ENCODE measurements around the gene CCDC167. TPM values are rescaled to one million over a fixed set of nuclear protein-coding genes. Genes with fewer than 3 reads are reported as not detected.

Gene CCDC167
- total and polyA plus RNA-seq, 2 donors (not counting 1 experiment from before 2014, with no cell fraction given) = 8.3 to 35.7 TPM

- no peak overlapping the region for H3K4me2 ChIP-seq (ENCODE audit: extremely low read depth, insufficient read depth, low read length)
- no peak overlapping the region for H3K4me3 ChIP-seq (replicated peaks in 1 of 4; ENCODE audit: control extremely low read depth in 1 of 4, insufficient read depth in 1 of 4, low read depth in 3 of 4, low read length in 4 of 4)
- H4K20me1 ChIP-seq (ENCODE audit: control insufficient read depth, extremely low read depth, insufficient read depth, low read length) = no peaks in the 10 kb centered on the region
- no peak overlapping the region for H3K9ac ChIP-seq (ENCODE audit: insufficient read depth, low read length)
- H3K27ac ChIP-seq (ENCODE audit: insufficient read depth, low read length) = no peak overlapping the region
- H3K36me3 ChIP-seq (ENCODE audit: control insufficient read depth, insufficient read depth, low read length) = no peaks in the 10 kb centered on the region
- H3K4me1 ChIP-seq (ENCODE audit: control insufficient read depth, extremely low read depth, insufficient read depth, low read length) = no peaks in the 10 kb centered on the region
- TF ChIP-seq EZH2 (IDR thresholded peaks at IDR 0.05; ENCODE audit: low read length, missing control alignments) (no peak), CTCF (conservative IDR thresholded peaks at IDR 0.05 in 1 of 2, IDR thresholded peaks at IDR 0.05 in 1 of 2; ENCODE audit: low read depth in 1 of 2, low read length in 2 of 2) (no peak)
- H3K9me3 ChIP-seq (ENCODE audit: control insufficient read depth, insufficient read depth, low read depth, low read length) = no peaks in the 10 kb centered on the region
- H3K27me3 ChIP-seq (ENCODE audit: control insufficient read depth, insufficient read depth, low read length) = no peaks in the 10 kb centered on the region
- DNase-seq (ENCODE audit: low read depth in 2 of 2) = no peak
- H2AFZ ChIP-seq (ENCODE audit: low read length) = no peak overlapping the region
- no peaks in the 10 kb centered on the region for H3K79me2 ChIP-seq (ENCODE audit: control insufficient read depth, insufficient read depth, low read length)
Observed at GRCh38 chr6:37491171-37491829, 8.4 kb downstream of the CCDC167 start.

DNA sequence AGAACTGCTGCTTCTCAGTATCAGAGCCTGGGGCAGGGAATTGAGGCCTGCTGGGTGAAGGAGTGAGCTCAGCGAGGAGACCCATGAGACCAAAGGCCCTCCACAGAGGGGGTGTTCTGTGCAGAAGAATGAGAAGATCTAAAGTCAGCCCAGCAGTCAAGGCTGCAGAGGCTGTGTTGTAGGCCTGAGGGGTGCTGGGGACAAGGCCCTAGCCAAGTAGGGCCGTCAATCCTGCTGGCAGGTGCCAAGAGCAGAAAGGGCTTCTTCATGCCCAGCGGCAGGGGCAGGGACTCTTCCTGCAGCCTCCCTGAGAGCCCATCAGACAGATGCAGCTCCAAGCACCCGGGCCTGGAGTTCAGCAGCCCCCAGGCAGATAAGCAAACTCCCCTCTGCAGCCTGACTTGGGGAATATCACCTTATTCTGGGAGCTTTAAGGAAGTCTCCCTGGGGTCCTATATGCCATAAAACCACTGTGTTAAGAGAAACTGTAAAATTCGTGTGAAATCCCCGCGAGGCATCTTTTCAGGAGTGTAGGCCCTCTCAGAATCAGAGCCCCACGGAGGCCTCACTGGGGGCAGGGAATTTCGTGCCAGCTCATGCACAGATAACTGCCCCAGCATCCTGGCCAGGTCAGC is 9.0 kb downstream of the CCDC167 start:
- H3K9ac ChIP-seq (ENCODE audit: insufficient read depth, low read length) = no peak overlapping the region
- no peaks in the 10 kb centered on the region for H3K79me2 ChIP-seq (ENCODE audit: control insufficient read depth, insufficient read depth, low read length)
- TF ChIP-seq EZH2 (IDR thresholded peaks at IDR 0.05; ENCODE audit: low read length, missing control alignments) (no peak), CTCF (conservative IDR thresholded peaks at IDR 0.05 in 1 of 2, IDR thresholded peaks at IDR 0.05 in 1 of 2; ENCODE audit: low read depth in 1 of 2, low read length in 2 of 2) (no peak)
- H3K4me1 ChIP-seq (ENCODE audit: control insufficient read depth, extremely low read depth, insufficient read depth, low read length) = no peaks in the 10 kb centered on the region
- H3K4me2 ChIP-seq (ENCODE audit: extremely low read depth, insufficient read depth, low read length) = no peak overlapping the region
- H2AFZ ChIP-seq (ENCODE audit: low read length) = no peak overlapping the region
- no peak overlapping the region for H3K27ac ChIP-seq (ENCODE audit: insufficient read depth, low read length)
- no peaks in the 10 kb centered on the region for H3K9me3 ChIP-seq (ENCODE audit: control insufficient read depth, insufficient read depth, low read depth, low read length)
- H4K20me1 ChIP-seq (ENCODE audit: control insufficient read depth, extremely low read depth, insufficient read depth, low read length) = no peaks in the 10 kb centered on the region
- no peak for DNase-seq (ENCODE audit: low read depth in 2 of 2)
- H3K27me3 ChIP-seq (ENCODE audit: control insufficient read depth, insufficient read depth, low read length) = no peaks in the 10 kb centered on the region
- no peak overlapping the region for H3K4me3 ChIP-seq (replicated peaks in 1 of 4; ENCODE audit: control extremely low read depth in 1 of 4, insufficient read depth in 1 of 4, low read depth in 3 of 4, low read length in 4 of 4)
- no peaks in the 10 kb centered on the region for H3K36me3 ChIP-seq (ENCODE audit: control insufficient read depth, insufficient read depth, low read length)

DNA sequence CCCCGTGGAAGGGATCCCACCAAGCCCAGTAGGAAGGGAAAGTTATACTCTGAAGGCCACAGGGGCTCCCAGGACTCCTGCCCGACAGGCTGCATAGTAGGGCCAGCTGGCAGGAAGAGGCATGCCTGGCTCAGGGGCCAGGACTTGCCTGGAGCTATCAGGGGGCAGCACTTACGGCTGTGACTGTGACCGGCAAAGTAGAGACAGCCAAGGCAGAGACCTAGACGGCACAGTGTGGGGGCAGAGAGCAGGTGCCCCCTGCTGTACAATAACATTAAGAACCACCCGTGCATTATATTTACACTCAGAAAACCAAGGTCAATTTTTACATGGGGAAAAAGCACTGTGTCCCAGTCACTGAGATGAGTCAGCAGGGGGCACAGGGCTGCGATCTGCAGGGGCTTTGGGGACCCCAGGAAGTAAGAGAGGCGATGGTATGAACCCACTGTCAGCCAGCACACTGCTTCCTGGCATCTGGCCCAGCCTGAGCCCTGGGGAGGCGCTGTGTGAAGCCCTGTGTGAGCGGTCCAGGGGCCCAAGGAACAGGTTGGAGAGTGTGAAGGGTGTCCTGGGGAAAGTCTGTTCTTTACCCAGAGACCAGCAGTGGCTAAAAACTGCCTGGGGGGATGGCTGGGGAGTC is 9.9 kb downstream of the CCDC167 start:
- H3K36me3 ChIP-seq (ENCODE audit: control insufficient read depth, insufficient read depth, low read length) = no peaks in the 10 kb centered on the region
- no peak overlapping the region for H3K4me2 ChIP-seq (ENCODE audit: extremely low read depth, insufficient read depth, low read length)
- no peak overlapping the region for H3K4me3 ChIP-seq (replicated peaks in 1 of 4; ENCODE audit: control extremely low read depth in 1 of 4, insufficient read depth in 1 of 4, low read depth in 3 of 4, low read length in 4 of 4)
- no peak overlapping the region for H2AFZ ChIP-seq (ENCODE audit: low read length)
- no peaks in the 10 kb centered on the region for H4K20me1 ChIP-seq (ENCODE audit: control insufficient read depth, extremely low read depth, insufficient read depth, low read length)
- peak in 1 of 2 donors; percentile 10 for DNase-seq (ENCODE audit: low read depth in 2 of 2)
- TF ChIP-seq EZH2 (IDR thresholded peaks at IDR 0.05; ENCODE audit: low read length, missing control alignments) (no peak), CTCF (conservative IDR thresholded peaks at IDR 0.05 in 1 of 2, IDR thresholded peaks at IDR 0.05 in 1 of 2; ENCODE audit: low read depth in 1 of 2, low read length in 2 of 2) (peak in 1 of 2 donors; percentile 5)
- H3K27ac ChIP-seq (ENCODE audit: insufficient read depth, low read length) = no peak overlapping the region
- no peaks in the 10 kb centered on the region for H3K9me3 ChIP-seq (ENCODE audit: control insufficient read depth, insufficient read depth, low read depth, low read length)
- H3K79me2 ChIP-seq (ENCODE audit: control insufficient read depth, insufficient read depth, low read length) = no peaks in the 10 kb centered on the region
- H3K4me1 ChIP-seq (ENCODE audit: control insufficient read depth, extremely low read depth, insufficient read depth, low read length) = no peaks in the 10 kb centered on the region
- H3K9ac ChIP-seq (ENCODE audit: insufficient read depth, low read length) = no peak overlapping the region
- H3K27me3 ChIP-seq (ENCODE audit: control insufficient read depth, insufficient read depth, low read length) = no peaks in the 10 kb centered on the region

All from fibroblast of lung (primary cell).